HG03439 (cell line): ENCODE data around the gene NOX5.

ENCODE experiments used
- ATAC-seq: cut with Tn5 transposase; IDR thresholded peaks from one replicate; pipeline ENCODE4 v1.9.1; 2021; ENCODE audit warnings: mild to moderate bottlenecking, moderate library complexity; ENCODE audit not compliant: unreplicated experiment

The NOX5 gene

DNA sequence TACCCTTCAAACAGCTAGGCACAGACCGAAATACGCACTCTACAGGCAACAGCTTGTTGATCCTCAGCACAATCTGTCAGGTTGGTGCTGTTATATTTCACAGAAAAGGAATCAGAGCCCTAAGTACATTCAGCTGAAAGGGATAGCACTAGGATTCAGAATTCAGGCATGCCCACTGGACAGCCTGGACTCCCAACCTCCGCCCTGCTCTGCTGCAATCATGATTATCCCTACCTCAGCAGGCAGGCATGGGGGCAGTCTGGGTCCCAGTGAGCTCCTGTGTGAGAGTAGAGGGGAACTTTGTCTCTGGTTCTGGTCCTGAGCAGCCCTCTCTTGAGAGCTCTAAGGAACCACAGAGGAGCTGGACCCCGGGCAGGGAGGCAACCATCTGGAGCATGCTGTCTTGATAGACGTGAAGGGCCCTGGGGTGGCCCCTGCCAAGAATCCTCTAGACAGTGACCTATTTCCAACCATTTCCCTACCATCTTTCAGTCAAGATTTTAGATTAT lies 23.4 kb upstream of the NOX5 start:
- ATAC-seq = no peak

DNA sequence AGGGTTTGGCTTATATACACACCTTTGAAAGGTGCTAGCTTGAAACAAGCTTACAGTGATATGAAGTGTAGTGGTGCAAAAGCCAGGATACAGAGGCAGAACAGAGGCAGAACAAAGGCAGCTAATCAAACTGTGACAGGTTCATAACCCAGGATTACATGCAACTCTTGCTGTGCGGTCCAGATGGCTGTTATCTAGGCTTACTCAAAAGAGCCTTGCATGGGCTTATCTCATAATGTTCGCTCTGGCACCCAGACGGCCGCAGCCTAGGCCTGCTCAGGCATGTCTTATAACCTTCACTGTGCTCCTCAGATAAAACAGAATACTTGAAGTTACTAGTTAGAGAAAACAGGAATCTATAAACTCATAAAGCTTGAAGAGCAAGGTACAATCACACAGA lies 22.8 kb upstream of the NOX5 start:
- ATAC-seq = no peak

DNA sequence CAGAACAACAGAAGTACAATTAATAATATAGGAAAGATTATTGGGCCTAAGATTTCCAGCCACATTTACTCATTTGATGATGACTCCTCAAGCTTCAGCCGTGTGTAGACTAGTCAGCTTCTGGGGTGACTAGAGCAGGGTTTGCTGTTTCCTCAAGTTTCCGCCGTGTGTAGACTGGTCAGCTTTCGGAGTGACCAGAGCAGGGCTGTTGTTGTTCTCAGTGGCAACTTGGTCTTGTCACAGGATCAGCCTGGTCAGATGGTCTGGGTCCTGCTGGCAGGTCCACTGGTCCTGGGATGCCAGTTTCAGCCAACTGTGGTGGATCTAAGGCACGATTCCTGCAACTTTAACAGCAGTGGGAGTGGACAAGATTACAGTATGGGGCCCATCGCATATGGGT lies 21.8 kb upstream of the NOX5 start:
- no peak for ATAC-seq

DNA sequence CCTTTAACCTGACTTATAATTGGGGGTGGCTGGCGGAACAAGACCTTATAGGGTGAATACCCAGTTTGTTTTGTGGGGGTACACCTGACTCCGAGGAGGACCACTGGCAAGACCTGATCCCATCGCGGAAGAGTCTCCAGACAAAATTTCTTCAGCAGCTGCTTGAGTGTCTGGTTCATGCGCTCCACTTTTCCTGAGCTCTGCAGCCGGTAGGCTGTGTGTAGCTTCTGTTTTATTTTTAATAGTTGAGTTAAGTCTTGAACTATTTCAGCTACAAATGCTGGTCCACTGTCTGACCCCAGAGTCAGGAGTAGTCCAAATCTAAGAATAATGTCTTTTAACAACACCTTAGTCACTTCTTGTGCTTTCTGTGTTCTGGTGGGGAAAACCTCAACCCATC lies 21.2 kb upstream of the NOX5 start:
- no peak for ATAC-seq

DNA sequence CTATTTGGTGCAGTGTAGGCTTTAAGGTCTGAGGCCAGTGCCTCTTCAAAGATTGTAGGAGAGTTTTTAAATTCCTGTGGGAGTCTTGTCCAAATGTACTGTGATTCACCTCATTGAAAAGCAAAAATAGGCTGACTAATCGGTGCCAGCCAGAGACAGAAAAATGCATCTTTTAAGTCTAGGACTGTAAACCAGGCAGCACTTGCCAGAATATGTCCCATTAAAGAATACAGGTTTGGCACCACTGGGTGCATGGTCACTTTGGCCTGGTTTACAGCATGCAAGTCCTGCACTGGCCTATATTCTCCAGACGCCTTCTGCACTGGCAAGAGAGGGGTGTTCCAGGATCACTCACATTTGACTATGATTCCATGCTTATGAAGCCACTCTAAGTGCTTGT lies 20.3 kb upstream of the NOX5 start:
- ATAC-seq = no peak

DNA sequence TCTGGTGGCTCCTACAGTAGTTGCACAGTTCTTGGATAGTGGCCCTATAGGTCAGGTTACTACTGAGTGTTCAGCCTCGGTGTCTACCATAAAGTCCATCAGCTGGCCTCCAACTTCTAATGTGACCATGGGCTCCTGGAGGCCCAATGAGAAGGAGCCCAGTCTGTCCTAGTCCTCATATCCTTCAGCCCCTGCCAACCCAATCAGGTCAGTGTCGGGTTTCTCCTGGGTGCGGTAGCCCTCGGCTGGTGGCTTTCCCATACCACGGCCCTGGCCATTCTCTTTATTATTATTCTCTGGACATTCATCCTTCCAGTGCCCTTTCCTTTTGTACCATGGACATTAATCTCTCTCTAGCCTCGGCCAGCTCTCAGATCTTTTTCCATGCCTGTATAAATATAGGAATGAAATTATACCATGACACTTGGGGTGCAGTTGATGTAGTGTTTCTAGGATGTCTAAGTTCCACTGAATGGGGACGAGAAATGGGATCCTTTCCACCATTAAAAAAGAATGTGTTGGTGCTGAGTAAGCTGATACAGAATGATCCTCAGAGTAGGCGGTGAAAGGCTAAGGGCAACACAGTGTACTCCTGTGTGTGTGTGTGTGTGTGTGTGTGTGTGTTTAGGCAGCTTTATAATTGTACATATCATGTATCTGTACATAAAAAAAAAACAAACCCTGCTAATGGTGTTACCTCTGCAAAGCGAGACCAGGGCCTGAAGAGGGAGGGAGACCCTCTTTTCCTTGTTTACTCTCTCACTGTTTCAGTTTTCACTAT lies 19.3 kb upstream of the NOX5 start:
- ATAC-seq = no peak

DNA sequence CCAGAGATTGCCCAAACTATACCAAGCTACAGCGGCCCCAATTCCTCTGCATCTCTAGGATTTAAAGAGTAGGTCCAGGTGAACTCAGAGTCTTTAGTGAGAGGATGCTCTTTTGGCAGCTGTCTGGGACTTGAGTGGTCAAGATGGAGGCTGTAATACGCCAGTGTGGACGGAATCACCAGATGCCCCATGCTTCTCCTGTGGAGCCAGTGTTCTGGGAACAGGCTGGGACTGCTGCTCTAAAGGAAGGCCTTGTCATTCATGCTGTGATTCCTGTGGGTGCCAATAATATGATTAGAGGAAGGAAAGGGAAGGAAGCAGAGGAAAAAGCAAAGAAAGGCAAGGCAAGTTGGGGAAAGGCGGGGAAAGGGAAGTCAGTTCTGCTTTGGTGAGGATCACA lies 17.4 kb upstream of the NOX5 start:
- no peak for ATAC-seq

DNA sequence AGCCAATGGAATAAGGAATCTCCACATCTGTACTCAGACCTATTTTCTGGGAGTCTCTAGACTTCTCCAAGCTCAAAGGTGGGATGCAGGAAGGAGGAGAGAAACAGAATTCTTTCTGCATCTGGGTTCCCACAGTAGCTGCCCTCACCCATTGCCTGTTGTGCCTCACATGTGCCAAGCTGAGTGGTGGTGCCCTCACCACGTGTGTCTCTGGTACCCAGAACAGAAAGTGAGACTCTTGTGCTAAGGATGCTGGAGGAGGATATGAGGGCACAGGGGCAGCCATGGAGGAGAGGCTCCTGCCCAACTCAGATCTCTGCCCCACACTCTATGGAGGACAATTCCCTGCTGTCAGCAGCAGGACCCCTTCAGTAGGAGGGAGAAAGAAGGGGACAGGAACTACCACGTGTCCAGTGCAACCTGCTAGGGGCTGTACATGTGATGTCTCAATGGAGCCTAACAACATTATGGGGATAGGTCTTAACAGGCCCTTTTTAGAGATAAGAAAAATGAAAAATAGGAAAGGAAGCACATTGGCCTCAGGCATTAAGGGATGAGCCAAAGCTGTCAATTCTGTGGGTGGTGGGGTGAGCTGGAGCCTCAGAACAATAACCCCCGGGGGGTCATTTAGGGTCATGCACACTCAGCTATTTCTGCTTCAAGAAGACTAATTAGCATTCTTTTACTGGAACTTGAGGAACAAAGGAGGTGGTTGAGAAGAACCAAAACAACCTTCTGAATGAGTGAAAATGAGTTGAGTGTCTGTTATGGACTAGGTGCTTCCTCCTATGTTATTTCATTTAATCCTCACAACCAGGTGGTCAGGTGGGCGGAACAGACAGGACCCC lies 16.3 kb upstream of the NOX5 start:
- no peak for ATAC-seq

DNA sequence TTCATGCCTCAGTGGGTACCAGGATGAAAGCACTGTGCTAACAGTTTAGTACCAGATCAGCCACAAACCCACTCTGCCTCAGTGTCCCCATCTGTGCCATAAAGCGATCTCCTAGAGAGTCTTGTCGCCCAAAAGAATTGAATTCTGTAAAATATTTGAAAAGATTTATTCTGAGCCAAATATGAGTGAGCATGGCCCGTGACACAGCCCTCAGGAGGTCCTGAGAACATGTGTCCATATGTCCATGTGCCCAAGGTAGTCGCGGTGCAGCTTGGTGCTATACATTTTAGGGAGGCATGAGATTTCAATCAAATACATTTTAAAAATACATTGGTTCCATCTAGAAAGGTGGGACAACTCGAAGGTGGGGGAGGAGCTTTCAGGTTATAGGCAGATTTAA lies 15.4 kb upstream of the NOX5 start:
- no peak for ATAC-seq

DNA sequence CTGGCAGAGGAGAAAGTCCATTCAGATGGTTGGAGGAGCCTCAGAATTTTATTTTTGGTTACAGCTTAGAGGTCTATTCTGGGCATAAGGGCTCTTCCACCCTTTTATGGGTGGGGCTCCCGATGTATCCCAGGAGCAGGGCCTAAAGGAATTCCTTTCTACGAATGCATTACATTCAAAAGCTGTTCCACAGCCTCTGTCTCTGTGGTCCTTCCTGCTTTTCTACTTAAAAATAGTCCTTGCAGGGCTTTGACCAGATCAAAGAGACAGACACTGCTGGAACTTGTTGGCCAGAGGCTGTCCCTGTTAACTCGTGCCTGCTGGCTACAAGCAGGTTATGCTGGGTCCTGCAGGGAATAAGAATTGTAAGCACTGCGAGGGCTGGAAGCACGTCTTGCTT lies 14.4 kb upstream of the NOX5 start:
- ATAC-seq = no peak

DNA sequence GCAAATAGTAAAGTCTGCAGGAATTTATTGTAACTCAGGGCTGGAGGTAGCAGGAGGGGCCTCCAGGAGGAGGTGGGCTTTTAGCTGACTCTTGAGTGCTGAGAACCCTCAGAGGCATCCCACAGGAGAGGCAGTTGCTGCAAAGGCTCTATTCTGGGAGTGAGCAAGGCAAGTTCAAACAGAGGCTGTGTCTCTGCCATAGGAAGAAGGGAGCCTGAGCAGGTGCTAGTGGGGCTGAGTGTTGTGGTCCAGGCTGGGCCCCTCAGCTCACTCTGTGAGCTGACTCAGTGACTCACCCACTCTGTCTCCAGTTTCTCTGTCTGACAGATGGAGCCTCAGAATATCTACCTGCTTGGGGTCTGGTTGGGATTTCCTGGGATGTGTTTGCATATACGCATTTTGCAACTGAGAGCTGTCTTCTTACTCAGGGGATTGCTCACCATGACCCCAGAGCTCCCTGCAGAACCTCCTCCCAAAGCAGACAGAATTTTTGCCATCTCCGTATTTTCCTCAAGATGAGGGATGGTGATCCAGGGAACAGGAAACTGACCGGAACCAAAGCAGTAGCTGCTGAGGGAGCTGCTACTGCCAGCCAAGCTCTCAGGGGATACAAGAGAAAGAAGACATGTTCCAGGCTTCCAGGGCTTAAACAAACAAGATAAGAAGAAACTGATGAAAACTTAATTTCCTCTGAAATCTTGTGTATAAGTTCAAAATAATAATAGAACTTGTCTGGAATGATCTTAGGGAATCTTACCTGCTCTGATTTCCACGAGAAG lies 13.6 kb upstream of the NOX5 start:
- no peak for ATAC-seq

DNA sequence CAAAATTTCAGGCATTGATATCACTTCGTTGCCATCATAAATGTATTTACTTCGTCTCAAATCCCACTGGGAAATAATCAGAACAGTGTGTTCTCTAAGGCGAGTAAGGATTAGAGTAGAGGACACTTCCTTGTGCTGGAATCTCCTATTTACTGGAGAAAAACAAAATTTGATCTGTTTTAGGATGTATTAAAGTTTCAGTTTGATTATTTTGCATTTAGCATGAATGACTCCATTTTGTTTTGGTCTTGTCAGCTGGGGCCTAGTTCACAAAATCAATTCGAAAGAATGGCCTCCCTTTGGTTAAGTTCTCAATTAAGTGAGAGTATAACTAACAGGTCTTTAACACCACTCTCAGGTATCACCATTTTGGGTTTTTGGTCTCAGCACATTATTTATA lies 11.7 kb upstream of the NOX5 start:
- no peak for ATAC-seq

DNA sequence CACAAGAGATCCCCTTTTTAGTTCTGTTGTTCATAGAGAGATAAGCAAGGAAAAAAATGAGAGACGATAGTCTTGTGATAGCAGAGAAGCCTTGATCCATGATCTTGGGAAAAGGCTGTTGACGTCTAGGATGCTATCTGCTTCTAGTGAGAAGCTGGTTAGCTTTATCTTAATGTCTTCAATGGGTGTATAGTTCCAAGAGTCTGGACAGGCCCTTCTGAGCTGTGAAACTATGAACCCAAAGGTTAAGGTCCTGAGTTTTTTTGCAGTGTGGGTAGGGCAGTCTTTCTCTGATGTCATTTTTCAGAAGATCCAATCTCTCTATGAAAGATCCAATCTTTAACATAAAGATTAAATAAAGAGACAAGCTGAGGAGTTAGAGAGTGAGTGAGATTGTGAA lies 10.5 kb upstream of the NOX5 start:
- ATAC-seq = no peak

DNA sequence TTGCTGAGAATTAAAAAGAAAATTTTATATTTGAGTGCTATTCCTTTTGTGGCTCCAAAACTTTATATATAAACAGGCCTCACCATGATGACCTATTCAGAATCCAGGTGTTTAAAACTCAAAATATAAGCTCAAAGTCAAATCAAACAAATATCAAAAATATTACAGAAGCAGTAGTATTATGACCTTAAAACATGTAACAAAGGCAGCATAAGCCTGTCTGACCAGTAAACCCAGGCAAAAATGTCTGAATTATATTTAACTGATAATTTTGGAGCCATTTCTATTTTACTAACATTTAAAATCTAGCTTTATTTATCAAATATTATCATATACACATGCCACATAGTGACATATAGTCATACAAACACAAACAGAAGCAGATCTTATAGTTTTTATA lies 6.4 kb upstream of the NOX5 start:
- no peak for ATAC-seq

DNA sequence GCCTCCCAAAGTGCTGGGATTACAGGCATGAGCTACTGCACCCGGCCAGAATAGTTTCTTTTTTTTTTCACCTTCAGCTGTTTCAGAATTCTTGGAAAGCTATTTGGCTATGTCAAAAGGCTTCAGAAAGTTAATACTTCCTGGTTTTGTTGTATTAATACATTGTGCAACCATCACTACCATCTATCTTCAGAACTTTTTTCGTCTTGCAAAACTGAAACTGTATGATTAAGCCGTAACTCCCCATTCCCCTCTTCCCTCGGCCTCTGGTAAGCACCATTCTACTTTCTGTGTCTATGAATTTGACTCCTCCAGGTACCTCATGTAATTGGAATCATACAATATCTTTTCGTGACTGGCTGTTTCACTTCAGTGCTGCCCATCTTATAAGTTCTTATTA lies 5.2 kb upstream of the NOX5 start:
- ATAC-seq = no peak

DNA sequence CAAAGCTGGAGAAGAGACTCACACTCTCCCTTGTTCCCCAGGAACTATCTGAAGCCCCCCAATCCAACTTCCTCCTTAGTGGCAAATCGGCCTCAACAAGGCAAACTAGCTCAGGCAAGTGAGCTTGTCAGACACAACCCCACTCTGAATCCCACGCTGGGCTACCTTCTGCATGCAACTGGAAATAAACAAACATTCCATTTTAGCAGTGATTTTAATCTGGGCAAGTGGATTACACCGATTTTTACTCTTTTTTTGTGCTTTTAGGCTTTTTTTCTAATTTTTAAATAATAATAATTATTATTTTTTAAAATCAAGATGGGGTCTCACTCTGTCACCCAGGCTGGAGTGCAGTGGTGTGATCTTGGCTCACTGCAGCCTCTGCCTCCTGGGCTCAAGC lies 2.9 kb upstream of the NOX5 start:
- ATAC-seq = no peak

DNA sequence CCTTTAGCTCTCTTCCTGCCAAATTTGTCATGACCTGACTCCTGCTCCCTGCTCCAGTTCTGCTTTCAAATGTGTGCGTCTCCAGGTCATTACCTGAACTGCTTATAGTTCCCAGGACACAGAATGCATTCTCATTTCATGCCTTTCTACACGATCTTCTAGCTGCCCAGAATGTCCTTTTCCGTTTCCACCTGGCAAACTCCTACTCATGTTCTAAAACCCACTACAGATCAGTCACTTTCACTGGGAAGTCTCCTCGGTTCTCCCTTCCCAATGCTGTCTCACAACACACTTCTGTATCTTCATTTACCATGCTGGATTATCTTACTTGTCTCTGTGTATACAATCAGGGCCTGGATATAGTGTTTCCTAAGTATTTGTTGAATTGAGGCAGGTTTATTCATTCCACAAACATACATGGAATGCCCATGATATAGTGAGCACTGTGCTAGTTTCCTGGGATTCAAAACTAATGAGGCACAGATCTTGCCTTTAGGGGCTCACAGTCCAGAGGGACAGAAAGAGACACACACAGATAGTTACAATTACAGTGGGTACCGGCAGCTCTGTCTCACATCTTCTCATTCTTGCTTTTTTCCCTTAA lies 1.6 kb upstream of the NOX5 start:
- ATAC-seq = no peak

DNA sequence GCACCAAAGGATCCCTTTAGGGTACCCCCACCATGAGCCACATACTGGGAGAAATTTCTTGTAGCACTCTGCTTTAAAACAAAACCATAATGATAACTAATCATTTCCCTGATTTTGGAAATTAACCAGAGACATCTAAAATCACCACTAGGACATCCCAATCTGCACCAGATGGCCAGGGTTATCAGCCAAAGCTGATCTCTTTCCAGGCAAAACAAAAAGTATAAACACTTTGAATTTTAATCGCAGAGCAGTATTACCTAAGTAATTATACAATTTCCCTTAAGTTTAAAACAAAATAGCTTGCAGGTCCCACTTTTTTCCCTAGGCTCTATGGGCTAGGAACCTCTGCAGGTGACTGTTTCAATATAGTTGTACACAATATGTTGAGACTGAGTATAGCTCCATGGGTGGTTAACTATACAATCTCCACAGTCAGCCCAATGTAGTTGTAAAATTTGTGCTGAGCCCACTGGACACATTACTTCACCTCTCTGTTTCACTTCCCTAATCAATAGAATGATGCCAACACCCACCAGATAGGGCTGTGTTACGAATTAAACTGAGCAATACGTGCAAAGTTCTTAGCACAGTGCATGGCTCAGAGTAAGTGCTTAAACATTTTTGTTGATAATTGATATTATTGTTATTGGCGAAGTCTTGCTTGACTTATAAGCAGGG lies 629 bp upstream of the NOX5 start:
- no peak for ATAC-seq

DNA sequence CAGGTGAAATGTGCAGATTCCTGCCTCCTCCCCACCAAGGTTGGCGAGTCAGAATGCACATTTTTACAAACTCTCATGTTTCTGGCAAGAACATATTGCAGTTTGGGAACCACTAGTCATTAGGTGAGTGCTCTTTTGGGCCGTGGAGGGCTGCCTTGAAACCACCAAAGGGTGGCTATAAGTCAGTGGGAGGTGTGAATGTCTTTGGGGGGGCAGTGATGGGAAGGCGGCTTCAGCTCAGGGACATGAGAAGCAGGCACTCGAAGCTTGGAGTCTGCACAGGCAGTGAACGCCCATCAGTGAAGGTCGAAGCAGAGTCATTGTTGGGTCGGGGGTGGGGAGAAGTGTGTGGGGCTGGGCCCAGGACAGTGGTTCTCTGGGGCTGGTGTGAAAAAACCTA lies 1.1 kb downstream of the NOX5 start:
- ATAC-seq = no peak

DNA sequence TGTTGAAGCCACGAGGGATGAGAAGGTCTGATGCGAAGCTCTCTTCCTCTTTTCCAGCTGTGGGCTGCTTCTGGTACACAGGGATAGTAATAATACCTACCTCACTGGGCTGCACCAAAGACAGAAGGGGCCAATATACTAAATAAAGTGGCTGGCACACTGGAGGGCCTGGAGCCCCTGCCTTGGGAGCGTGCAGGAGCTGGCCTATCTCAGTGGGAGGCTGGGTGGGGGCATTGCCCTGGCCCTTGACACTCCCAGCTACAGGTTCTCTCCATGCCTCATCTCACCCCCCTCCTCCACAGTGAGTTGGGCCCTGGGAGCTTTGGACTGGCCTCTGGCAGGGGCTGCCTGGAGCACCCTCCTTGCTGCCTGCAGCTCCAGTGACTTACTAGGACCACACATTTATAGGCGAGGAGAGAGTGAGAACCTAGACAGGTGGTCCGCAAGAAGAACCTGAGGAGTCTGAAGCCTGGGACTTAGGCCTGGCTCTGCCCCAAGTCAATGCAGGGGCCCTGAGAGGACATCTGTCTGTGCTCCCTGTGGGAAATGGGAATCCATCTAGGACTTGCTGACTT lies 1.6 kb downstream of the NOX5 start:
- no peak for ATAC-seq
